ENCODE data around the gene SHANK2. TPM values are rescaled to one million over a fixed set of nuclear protein-coding genes. Genes with fewer than 3 reads are reported as not detected.

Gene SHANK2
- total RNA-seq, 1 donor from 2014 or later = 24.5 TPM

- DNase-seq (ENCODE audit: low spot score in 2 of 2) (no peak), FAIRE-seq (no peak)
These were observed 28.4 kb downstream of the SHANK2 start for GRCh38 chr11:71223671-71224660.

- DNase-seq (ENCODE audit: low spot score in 2 of 2) (no peak), FAIRE-seq (no peak)
These were observed 29.3 kb downstream of the SHANK2 start for GRCh38 chr11:71223081-71223405.

- no peak for FAIRE-seq
- DNase-seq (ENCODE audit: low spot score in 2 of 2) = no peak
These were observed 29.9 kb downstream of the SHANK2 start for GRCh38 chr11:71222318-71223080.

- DNase-seq (ENCODE audit: low spot score in 2 of 2) (no peak), FAIRE-seq (no peak)
These were observed 30.6 kb downstream of the SHANK2 start for GRCh38 chr11:71221821-71222220.

GRCh38 chr11:71221201-71221600 lies 31.2 kb downstream of the SHANK2 start:
- FAIRE-seq (no peak), DNase-seq (ENCODE audit: low spot score in 2 of 2) (no peak)

GRCh38 chr11:71218789-71219499 lies 33.4 kb downstream of the SHANK2 start:
- FAIRE-seq = no peak

GRCh38 chr11:71215425-71215965 lies 36.9 kb downstream of the SHANK2 start:
- FAIRE-seq = no peak

More at GRCh38 chr11:71218789-71219499, 33.4 kb downstream of the SHANK2 start:
- no peak for DNase-seq (ENCODE audit: low spot score in 2 of 2)

GRCh38 chr11:71214553-71215424 lies 37.6 kb downstream of the SHANK2 start:
- FAIRE-seq = no peak

More at GRCh38 chr11:71215425-71215965, 36.9 kb downstream of the SHANK2 start:
- DNase-seq (ENCODE audit: low spot score in 2 of 2) = no peak

GRCh38 chr11:71213696-71214552 lies 38.5 kb downstream of the SHANK2 start:
- no peak for DNase-seq (ENCODE audit: low spot score in 2 of 2)
- FAIRE-seq = no peak

More at GRCh38 chr11:71214553-71215424, 37.6 kb downstream of the SHANK2 start:
- DNase-seq (ENCODE audit: low spot score in 2 of 2) = no peak

- DNase-seq (ENCODE audit: low spot score in 2 of 2) (no peak), FAIRE-seq (no peak)
These were observed 39.4 kb downstream of the SHANK2 start for GRCh38 chr11:71212871-71213559.

GRCh38 chr11:71211631-71212030 lies 40.7 kb downstream of the SHANK2 start:
- no peak for DNase-seq (ENCODE audit: low spot score in 2 of 2)
- no peak for FAIRE-seq

GRCh38 chr11:71210861-71211260 lies 41.5 kb downstream of the SHANK2 start:
- FAIRE-seq (no peak), DNase-seq (ENCODE audit: low spot score in 2 of 2) (no peak)

- FAIRE-seq (no peak), DNase-seq (ENCODE audit: low spot score in 2 of 2) (no peak)
These were observed 42.7 kb downstream of the SHANK2 start for GRCh38 chr11:71209656-71210055.

GRCh38 chr11:71209181-71209580 lies 43.2 kb downstream of the SHANK2 start:
- no peak for DNase-seq (ENCODE audit: low spot score in 2 of 2)
- FAIRE-seq = no peak

GRCh38 chr11:71208011-71208774 lies 44.2 kb downstream of the SHANK2 start:
- no peak for DNase-seq (ENCODE audit: low spot score in 2 of 2)
- no peak for FAIRE-seq

- FAIRE-seq = no peak
- no peak for DNase-seq (ENCODE audit: low spot score in 2 of 2)
These were observed 44.8 kb downstream of the SHANK2 start for GRCh38 chr11:71207563-71207962.

GRCh38 chr11:71206186-71206585 lies 46.2 kb downstream of the SHANK2 start:
- FAIRE-seq (no peak), DNase-seq (ENCODE audit: low spot score in 2 of 2) (no peak)

Measured in frontal cortex (tissue), 4 donors.